Thyroid gland (tissue), 4 donors: ENCODE measurements around the gene PLEKHA3.

Source experiments
- POLR2A ChIP-seq, 2 donors: fragments of 450-650 bp; IDR thresholded peaks; one replicate each; pipeline ENCODE4 v1.6.1; 2017; ENCODE audit warnings: antibody characterized with exemption in 2 of 2, mild to moderate bottlenecking in 2 of 2, moderate library complexity in 1 of 2
- TF ChIP-seq, protein P1 (sequence below), 6 experiments: fragments of 200-600 bp in 3 of 6; fragments of 450-650 bp in 3 of 6; sonication (generic) in 3 of 6; IDR thresholded peaks; one replicate each; pipeline ENCODE4 v1.5.1; 2016 to 2019; ENCODE audit warnings: antibody characterized with exemption in 6 of 6, mild to moderate bottlenecking in 2 of 6, inconsistent platforms in 1 of 6, moderate library complexity in 1 of 6

DNA sequence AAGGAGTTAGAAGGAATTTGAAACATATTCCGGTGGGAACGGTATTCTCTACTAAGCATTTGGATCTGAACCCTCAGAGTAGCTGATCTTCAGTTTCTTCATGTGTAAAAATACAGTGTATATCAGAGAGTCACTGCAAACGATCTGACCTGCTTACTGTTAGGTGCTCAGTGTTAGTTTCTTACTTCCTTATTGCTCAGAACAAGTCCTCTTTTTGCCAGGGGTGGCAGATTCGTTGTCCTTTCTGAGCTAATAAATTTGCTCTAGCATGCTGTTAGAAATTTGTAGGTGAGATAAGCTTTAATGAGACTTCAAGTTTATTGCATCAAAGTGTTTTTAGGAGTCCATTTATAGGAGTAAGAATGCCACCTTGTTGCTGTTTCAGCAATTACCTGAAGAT, 15.8 kb downstream of the PLEKHA3 start:
- TF ChIP-seq, protein P1, sequence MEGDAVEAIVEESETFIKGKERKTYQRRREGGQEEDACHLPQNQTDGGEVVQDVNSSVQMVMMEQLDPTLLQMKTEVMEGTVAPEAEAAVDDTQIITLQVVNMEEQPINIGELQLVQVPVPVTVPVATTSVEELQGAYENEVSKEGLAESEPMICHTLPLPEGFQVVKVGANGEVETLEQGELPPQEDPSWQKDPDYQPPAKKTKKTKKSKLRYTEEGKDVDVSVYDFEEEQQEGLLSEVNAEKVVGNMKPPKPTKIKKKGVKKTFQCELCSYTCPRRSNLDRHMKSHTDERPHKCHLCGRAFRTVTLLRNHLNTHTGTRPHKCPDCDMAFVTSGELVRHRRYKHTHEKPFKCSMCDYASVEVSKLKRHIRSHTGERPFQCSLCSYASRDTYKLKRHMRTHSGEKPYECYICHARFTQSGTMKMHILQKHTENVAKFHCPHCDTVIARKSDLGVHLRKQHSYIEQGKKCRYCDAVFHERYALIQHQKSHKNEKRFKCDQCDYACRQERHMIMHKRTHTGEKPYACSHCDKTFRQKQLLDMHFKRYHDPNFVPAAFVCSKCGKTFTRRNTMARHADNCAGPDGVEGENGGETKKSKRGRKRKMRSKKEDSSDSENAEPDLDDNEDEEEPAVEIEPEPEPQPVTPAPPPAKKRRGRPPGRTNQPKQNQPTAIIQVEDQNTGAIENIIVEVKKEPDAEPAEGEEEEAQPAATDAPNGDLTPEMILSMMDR (IDR thresholded peaks at IDR 0.05): no peak
- TF ChIP-seq POLR2A (IDR thresholded peaks at IDR 0.05): no peak
